Astrocyte (in vitro differentiated cells and primary cell): ENCODE measurements around the gene RESP18. TPM values are rescaled to one million over a fixed set of nuclear protein-coding genes. Genes with fewer than 3 reads are reported as not detected.

ENCODE experiments used
- DNase-seq: peaks from one replicate; pipeline ENCODE4 v3.0.0-alpha.2; 2010; ENCODE audit warnings: low read depth
- FAIRE-seq: peaks from 2 replicates; lab custom pipeline; 2011; peaks lifted over from hg19 to GRCh38; lab: Jason Lieb, UNC
- H2AFZ ChIP-seq: 2 replicates; pipeline ENCODE4 v1.6.0; 2012; ENCODE audit warnings: low read depth, low read length, inconsistent platforms
- H3K27ac ChIP-seq: 2 replicates; pipeline ENCODE4 v1.5.1; 2011; ENCODE audit warnings: low read depth, low read length, inconsistent platforms
- H3K27me3 ChIP-seq: 2 replicates; pipeline ENCODE4 v1.6.0; 2011; ENCODE audit warnings: low read length, inconsistent platforms; ENCODE audit not compliant: insufficient read depth
- H3K36me3 ChIP-seq: 2 replicates; pipeline ENCODE4 v1.5.1; 2011; ENCODE audit warnings: low read length, inconsistent platforms; ENCODE audit not compliant: insufficient read depth
- H3K4me1 ChIP-seq: 2 replicates; pipeline ENCODE4 v1.5.1; 2011; ENCODE audit warnings: low read length, inconsistent platforms; ENCODE audit not compliant: insufficient read depth
- H3K4me2 ChIP-seq: 2 replicates; pipeline ENCODE4 v1.6.0; 2012; ENCODE audit warnings: low read length, inconsistent platforms
- H3K4me3 ChIP-seq: 2 replicates; pipeline ENCODE4 v1.5.1; 2011; ENCODE audit warnings: low read depth, mild to moderate bottlenecking, low read length, inconsistent platforms; ENCODE audit not compliant: insufficient read depth
- H3K79me2 ChIP-seq: 2 replicates; pipeline ENCODE4 v1.6.0; 2012; ENCODE audit warnings: mild to moderate bottlenecking, low read length, inconsistent platforms; ENCODE audit not compliant: insufficient read depth
- H3K9ac ChIP-seq: 2 replicates; pipeline ENCODE4 v1.6.0; 2012; ENCODE audit warnings: mild to moderate bottlenecking, low read length, inconsistent platforms
- H3K9me3 ChIP-seq: 2 replicates; pipeline ENCODE4 v1.5.1; 2012; ENCODE audit warnings: low read depth, mild to moderate bottlenecking, low read length, inconsistent platforms; ENCODE audit not compliant: insufficient read depth
- H4K20me1 ChIP-seq: 2 replicates; pipeline ENCODE4 v1.6.0; 2012; ENCODE audit warnings: low read length, inconsistent platforms; ENCODE audit not compliant: insufficient read depth
- H3K27ac Mint-ChIP-seq: one replicate; pipeline ENCODE4 v1.8.0; 2021; ENCODE audit warnings: mild to moderate bottlenecking, mixed read lengths; ENCODE audit not compliant: unreplicated experiment
- H3K27me3 Mint-ChIP-seq: one replicate; pipeline ENCODE4 v1.8.0; 2021; ENCODE audit warnings: low read depth, mixed read lengths; ENCODE audit not compliant: unreplicated experiment
- H3K36me3 Mint-ChIP-seq: one replicate; pipeline ENCODE4 v1.8.0; 2021; ENCODE audit warnings: low read depth, mixed read lengths; ENCODE audit not compliant: unreplicated experiment
- H3K4me1 Mint-ChIP-seq: one replicate; pipeline ENCODE4 v1.8.0; 2021; ENCODE audit warnings: low read depth, mixed read lengths; ENCODE audit not compliant: unreplicated experiment
- H3K4me3 Mint-ChIP-seq: one replicate; pipeline ENCODE4 v1.8.0; 2021; ENCODE audit warnings: mild to moderate bottlenecking, moderate library complexity, mixed read lengths; ENCODE audit not compliant: unreplicated experiment
- H3K9me3 Mint-ChIP-seq: one replicate; pipeline ENCODE4 v1.8.0; 2021; ENCODE audit warnings: mild to moderate bottlenecking, mixed read lengths; ENCODE audit not compliant: unreplicated experiment
- CTCF ChIP-seq: IDR thresholded peaks from 2 replicates; pipeline ENCODE4 v1.5.1; 2011; ENCODE audit warnings: low read depth, mild to moderate bottlenecking, inconsistent platforms, low read length, moderate library complexity; ENCODE audit not compliant: insufficient read depth
- EZH2 ChIP-seq: IDR thresholded peaks from 2 replicates; pipeline ENCODE4 v1.6.1; 2012; ENCODE audit warnings: mild to moderate bottlenecking, low read length, inconsistent platforms; ENCODE audit not compliant: insufficient read depth
- total RNA-seq: library from RNA; stranded (reverse); gene quantifications from 2 replicates; pipeline ENCODE4 v1.2.1, GENCODE V29; 2021

The RESP18 gene
- total RNA-seq, 1 donor from 2014 or later = not detected

GRCh38 chr2:219353129-219353528, 20.6 kb upstream of the RESP18 start:
- Histone ChIP-seq H3K4me3 (no peak overlapping the region), H4K20me1 (no peaks in the 10 kb centered on the region), H3K36me3 (no peaks in the 10 kb centered on the region), H3K9me3 (no peaks in the 10 kb centered on the region), H2AFZ (no peak overlapping the region), H3K27me3 (peaks cover 22% of the 10 kb centered on the region), H3K4me2 (no peak overlapping the region), H3K9ac (no peak overlapping the region), H3K79me2 (no peaks in the 10 kb centered on the region), H3K4me1 (peaks cover 12% of the 10 kb centered on the region), H3K27ac (no peak overlapping the region)
- TF ChIP-seq EZH2 = no peak
- Mint-ChIP-seq H3K36me3 (peaks cover 1% of the 10 kb centered on the region), H3K27ac (no peak overlapping the region), H3K4me3 (peak overlapping the region; percentile 27), H3K27me3 (peaks cover 52% of the 10 kb centered on the region), H3K9me3 (no peaks in the 10 kb centered on the region), H3K4me1 (peaks cover 13% of the 10 kb centered on the region)
- DNase-seq (no peak), FAIRE-seq (no peak)

- Histone ChIP-seq H3K4me2 (no peak overlapping the region), H3K9ac (no peak overlapping the region), H3K79me2 (no peaks in the 10 kb centered on the region), H2AFZ (no peak overlapping the region), H3K27ac (no peak overlapping the region), H3K4me3 (no peak overlapping the region), H4K20me1 (no peaks in the 10 kb centered on the region), H3K36me3 (no peaks in the 10 kb centered on the region), H3K27me3 (peaks cover 16% of the 10 kb centered on the region), H3K4me1 (peaks cover 12% of the 10 kb centered on the region), H3K9me3 (no peaks in the 10 kb centered on the region)
- TF ChIP-seq CTCF (peak; percentile 67), EZH2 (no peak)
- H3K4me1 Mint-ChIP-seq = peaks cover 13% of the 10 kb centered on the region
- DNase-seq = peak; percentile 11
- H3K9me3 Mint-ChIP-seq = peaks cover 2% of the 10 kb centered on the region
- H3K4me3 Mint-ChIP-seq = no peak overlapping the region
- no peak for FAIRE-seq
- H3K36me3 Mint-ChIP-seq = peaks cover 1% of the 10 kb centered on the region
- H3K27me3 Mint-ChIP-seq = peaks cover 47% of the 10 kb centered on the region
- H3K27ac Mint-ChIP-seq = peak overlapping the region; percentile 66
These were observed 20.0 kb upstream of the RESP18 start for GRCh38 chr2:219352448-219353023.

- FAIRE-seq (peak; percentile 62), DNase-seq (peak; percentile 47)
- Mint-ChIP-seq H3K4me3 (peak overlapping the region; percentile 54), H3K27ac (peak overlapping the region; percentile 83), H3K27me3 (peaks cover 37% of the 10 kb centered on the region), H3K9me3 (peaks cover 2% of the 10 kb centered on the region), H3K4me1 (peaks cover 13% of the 10 kb centered on the region), H3K36me3 (peaks cover 1% of the 10 kb centered on the region)
- H3K27ac ChIP-seq = peak overlapping the region; percentile 20
- H3K4me3 ChIP-seq = no peak overlapping the region
- H3K9ac ChIP-seq = no peak overlapping the region
- no peak for TF ChIP-seq CTCF
- TF ChIP-seq EZH2 = no peak
- H3K4me2 ChIP-seq = peak overlapping the region; percentile 57
- H3K36me3 ChIP-seq = no peaks in the 10 kb centered on the region
- no peaks in the 10 kb centered on the region for H3K79me2 ChIP-seq
- H2AFZ ChIP-seq = peak overlapping the region; percentile 52
- H3K9me3 ChIP-seq = no peaks in the 10 kb centered on the region
- peaks cover 12% of the 10 kb centered on the region for H3K4me1 ChIP-seq
- H4K20me1 ChIP-seq = no peaks in the 10 kb centered on the region
- peaks cover 8% of the 10 kb centered on the region for H3K27me3 ChIP-seq
These were observed 18.2 kb upstream of the RESP18 start for GRCh38 chr2:219350710-219351221.
